ENCODE measurements around the gene PYCR2. TPM values are rescaled to one million over a fixed set of nuclear protein-coding genes. Genes with fewer than 3 reads are reported as not detected.

PYCR2 gene
- total RNA-seq, 2 donors from 2014 or later = 46.6 to 50.2 TPM

GRCh38 chr1:225892307-225892706 lies 31.7 kb downstream of the PYCR2 start:
- no peaks in the 10 kb centered on the region for H3K27me3 ChIP-seq (replicated peaks; ENCODE audit: insufficient read depth)

GRCh38 chr1:225891229-225891972 lies 32.6 kb downstream of the PYCR2 start:
- no peak for ATAC-seq (ENCODE audit: insufficient number of reproducible peaks, low FRiP score, low read depth)
- no peak for DNase-seq (ENCODE audit: low spot score)
- no peak overlapping the region for H3K27ac ChIP-seq
- H3K9me3 ChIP-seq = no peaks in the 10 kb centered on the region
- no peak overlapping the region for H3K4me3 ChIP-seq
- H3K36me3 ChIP-seq = no peaks in the 10 kb centered on the region
- no peaks in the 10 kb centered on the region for H3K4me1 ChIP-seq (ENCODE audit: control insufficient read depth in 1 of 2, low read depth in 2 of 2)
- H3K27me3 ChIP-seq (replicated peaks; ENCODE audit: insufficient read depth) = no peaks in the 10 kb centered on the region
- TF ChIP-seq CTCF (IDR thresholded peaks at IDR 0.05) = no peak

More at GRCh38 chr1:225892307-225892706, 31.7 kb downstream of the PYCR2 start:
- Histone ChIP-seq H3K4me3 (no peak overlapping the region), H3K27ac (no peak overlapping the region), H3K36me3 (no peaks in the 10 kb centered on the region), H3K4me1 (ENCODE audit: control insufficient read depth in 1 of 2, low read depth in 2 of 2) (no peaks in the 10 kb centered on the region), H3K9me3 (no peaks in the 10 kb centered on the region)
- DNase-seq (ENCODE audit: low spot score) = no peak
- ATAC-seq (ENCODE audit: insufficient number of reproducible peaks, low FRiP score, low read depth) = no peak
- no peak for TF ChIP-seq CTCF (IDR thresholded peaks at IDR 0.05)

GRCh38 chr1:225890346-225891228 lies 33.5 kb downstream of the PYCR2 start:
- Histone ChIP-seq H3K27me3 (replicated peaks; ENCODE audit: insufficient read depth) (no peaks in the 10 kb centered on the region), H3K4me3 (no peak overlapping the region), H3K36me3 (no peaks in the 10 kb centered on the region), H3K27ac (no peak overlapping the region), H3K9me3 (no peaks in the 10 kb centered on the region), H3K4me1 (ENCODE audit: control insufficient read depth in 1 of 2, low read depth in 2 of 2) (no peaks in the 10 kb centered on the region)
- ATAC-seq (ENCODE audit: insufficient number of reproducible peaks, low FRiP score, low read depth) (no peak), DNase-seq (ENCODE audit: low spot score) (no peak)
- TF ChIP-seq CTCF (IDR thresholded peaks at IDR 0.05) = no peak

DNA sequence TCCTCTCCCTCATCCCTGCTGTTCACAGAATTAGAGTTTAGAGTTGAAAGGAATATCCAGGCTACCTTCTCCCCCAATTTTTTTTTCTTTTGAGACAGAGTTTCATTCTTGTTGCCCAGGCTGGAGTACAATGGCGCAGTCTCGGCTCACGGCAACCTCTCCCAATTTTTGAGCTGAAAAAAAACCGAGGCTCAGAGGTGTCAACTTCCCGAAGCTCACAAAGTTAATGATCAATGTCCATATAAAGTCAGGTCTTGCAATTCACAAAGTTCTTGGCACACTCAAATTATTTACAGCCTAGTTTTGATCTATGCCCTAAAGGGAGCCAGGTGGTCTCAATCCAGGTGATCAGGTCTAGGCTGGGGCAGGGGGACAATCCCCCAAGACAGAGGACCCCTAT lies 34.3 kb downstream of the PYCR2 start:
- ATAC-seq (ENCODE audit: insufficient number of reproducible peaks, low FRiP score, low read depth) = no peak
- no peak overlapping the region for H3K27ac ChIP-seq

More for the DNA sequence above, 34.3 kb downstream of the PYCR2 start:
- Histone ChIP-seq H3K27me3 (replicated peaks; ENCODE audit: insufficient read depth) (no peaks in the 10 kb centered on the region), H3K36me3 (no peaks in the 10 kb centered on the region), H3K9me3 (no peaks in the 10 kb centered on the region), H3K4me3 (no peak overlapping the region), H3K4me1 (ENCODE audit: control insufficient read depth in 1 of 2, low read depth in 2 of 2) (no peaks in the 10 kb centered on the region)
- no peak for DNase-seq (ENCODE audit: low spot score)
- no peak for TF ChIP-seq CTCF (IDR thresholded peaks at IDR 0.05)
